ENCODE measurements around the gene FBXO30.

Gene FBXO30

DNA sequence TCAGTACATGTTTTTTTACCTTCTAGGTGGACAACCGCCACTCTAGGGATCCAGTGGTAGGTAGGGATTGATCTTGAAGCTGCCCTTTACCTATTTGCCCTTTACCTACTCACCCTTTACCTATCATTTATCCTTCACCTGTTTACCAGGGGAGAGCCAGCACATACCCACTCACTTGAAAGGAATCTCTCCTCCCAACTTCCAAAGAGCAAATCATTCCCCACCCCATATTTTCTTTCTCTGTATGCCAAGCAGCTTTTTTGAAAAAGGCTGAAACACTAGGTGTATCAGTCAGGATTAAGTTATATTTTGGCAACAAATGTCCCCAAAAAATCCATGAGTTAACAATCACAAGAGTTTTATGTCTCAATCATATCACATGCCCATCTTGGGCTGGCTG, 68.7 kb downstream of the FBXO30 start:
- Histone ChIP-seq H3K4me3 (ENCODE audit: low read length) (no peak overlapping the region), H3K9ac (ENCODE audit: low read depth, low read length) (no peak overlapping the region), H3K4me2 (ENCODE audit: low read length) (no peak overlapping the region), H3K27me3 (ENCODE audit: control insufficient read depth, insufficient read depth, low read length) (no peaks in the 10 kb centered on the region), H3K36me3 (ENCODE audit: insufficient read depth, low read length) (no peaks in the 10 kb centered on the region), H3K4me1 (ENCODE audit: control insufficient read depth, insufficient read depth, low read length) (peaks cover 11% of the 10 kb centered on the region), H3K9me3 (replicated peaks; ENCODE audit: low read length) (no peaks in the 10 kb centered on the region)

DNA sequence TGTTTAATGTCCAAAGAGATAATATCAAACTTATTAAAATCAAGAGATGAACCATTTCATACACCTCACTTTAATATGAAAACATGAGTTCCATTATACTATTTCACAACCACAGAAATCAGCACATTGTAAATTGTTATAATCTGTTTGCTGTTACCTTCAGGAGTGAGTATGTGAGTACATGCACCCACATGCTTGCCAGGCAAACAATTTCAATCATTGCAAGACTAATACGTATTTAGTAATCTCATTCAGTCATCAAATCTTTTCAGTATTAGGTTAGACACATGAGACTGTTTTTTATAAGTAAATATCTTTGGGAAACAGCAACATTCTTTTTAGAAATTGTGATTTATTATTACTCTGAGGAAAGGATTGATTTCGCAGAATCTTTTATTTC, 70.0 kb downstream of the FBXO30 start:
- Histone ChIP-seq H3K27me3 (ENCODE audit: control insufficient read depth, insufficient read depth, low read length) (no peaks in the 10 kb centered on the region), H3K9me3 (replicated peaks; ENCODE audit: low read length) (no peaks in the 10 kb centered on the region), H3K9ac (ENCODE audit: low read depth, low read length) (no peak overlapping the region), H3K36me3 (ENCODE audit: insufficient read depth, low read length) (no peaks in the 10 kb centered on the region), H3K4me3 (ENCODE audit: low read length) (no peak overlapping the region), H3K4me1 (ENCODE audit: control insufficient read depth, insufficient read depth, low read length) (peaks cover 6% of the 10 kb centered on the region), H3K4me2 (ENCODE audit: low read length) (no peak overlapping the region)
